GM12801 (cell line): Measurements from ENCODE around the gene SYT2.

ENCODE experiments used
- TF ChIP-seq, protein P1 (sequence below): IDR thresholded peaks from one replicate; pipeline ENCODE4 v1.5.1; 2011; ENCODE audit warnings: control low read depth; ENCODE audit not compliant: insufficient read length; ENCODE audit errors: extremely low read depth

The SYT2 gene

DNA sequence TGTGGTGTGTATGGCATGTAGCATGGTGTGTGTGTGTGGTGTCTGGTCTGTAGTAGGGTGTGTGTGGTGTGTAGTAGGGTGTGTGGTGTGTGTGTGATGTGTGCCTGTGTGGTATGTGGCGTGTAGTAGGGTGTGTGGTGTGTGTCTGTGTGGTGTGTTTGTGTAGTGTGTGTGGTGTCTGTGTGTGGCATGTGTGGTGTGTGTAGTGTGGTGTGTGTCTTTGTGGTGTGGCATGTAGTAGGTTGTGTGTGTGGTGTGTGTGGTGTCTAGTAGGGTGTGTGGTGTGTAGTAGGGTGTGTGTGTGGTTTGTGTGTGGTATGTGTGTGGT is 85.5 kb downstream of the SYT2 start:
- TF ChIP-seq, protein P1, sequence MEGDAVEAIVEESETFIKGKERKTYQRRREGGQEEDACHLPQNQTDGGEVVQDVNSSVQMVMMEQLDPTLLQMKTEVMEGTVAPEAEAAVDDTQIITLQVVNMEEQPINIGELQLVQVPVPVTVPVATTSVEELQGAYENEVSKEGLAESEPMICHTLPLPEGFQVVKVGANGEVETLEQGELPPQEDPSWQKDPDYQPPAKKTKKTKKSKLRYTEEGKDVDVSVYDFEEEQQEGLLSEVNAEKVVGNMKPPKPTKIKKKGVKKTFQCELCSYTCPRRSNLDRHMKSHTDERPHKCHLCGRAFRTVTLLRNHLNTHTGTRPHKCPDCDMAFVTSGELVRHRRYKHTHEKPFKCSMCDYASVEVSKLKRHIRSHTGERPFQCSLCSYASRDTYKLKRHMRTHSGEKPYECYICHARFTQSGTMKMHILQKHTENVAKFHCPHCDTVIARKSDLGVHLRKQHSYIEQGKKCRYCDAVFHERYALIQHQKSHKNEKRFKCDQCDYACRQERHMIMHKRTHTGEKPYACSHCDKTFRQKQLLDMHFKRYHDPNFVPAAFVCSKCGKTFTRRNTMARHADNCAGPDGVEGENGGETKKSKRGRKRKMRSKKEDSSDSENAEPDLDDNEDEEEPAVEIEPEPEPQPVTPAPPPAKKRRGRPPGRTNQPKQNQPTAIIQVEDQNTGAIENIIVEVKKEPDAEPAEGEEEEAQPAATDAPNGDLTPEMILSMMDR: no peak

DNA sequence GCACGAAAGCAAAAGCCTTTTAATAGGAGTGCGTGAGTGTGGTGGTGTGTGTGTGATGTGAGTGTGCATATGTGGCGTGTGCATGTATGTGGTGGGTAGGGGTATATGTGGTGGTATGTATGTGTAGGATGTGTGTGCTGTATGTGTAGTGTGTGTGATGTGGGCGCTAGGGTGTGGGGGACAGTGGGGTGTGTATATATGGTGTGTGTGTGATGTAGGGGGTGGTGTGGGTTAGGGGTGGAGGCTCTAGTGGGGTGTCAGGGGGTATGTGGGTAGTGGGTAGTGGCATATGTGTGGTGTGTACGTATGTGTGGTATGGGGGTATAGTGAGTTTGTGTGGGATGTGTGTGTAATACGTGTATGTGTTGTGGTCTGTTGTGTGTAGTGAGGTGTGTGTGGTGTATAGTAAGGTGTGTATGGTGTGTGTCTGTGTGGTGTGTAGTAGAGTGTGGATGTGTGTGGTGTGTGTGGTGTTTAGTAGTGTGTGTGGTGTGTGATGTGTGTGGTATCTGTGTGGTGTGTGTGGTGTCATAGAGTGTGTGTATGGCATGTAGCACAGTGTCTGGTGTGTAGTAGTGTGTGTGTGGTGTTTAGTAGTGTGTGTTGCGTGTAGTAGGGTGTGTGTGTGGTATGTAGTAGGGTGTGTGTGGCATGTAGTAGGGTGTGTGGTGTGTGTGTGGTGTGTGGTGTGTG is 86.0 kb downstream of the SYT2 start:
- TF ChIP-seq, protein P1: no peak

DNA sequence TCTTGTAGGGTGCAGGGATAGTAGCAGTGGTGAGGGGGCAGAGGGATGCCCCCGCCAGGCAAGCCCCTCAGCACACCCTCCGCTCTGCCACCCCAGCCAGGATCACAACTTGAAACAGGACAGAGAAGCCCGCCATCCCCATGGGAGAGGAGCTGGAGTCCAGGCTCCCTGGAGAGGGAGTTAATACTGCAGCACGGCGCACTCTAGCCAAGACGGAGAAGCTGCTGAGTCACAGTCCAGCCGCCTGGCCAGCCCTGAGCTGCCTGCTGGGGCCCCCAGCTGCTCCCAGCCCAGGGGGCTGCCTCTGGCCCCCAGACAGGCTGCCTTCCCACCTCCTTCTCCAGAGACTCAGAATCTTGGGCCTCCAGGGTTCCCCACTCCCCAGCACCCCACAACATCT is 87.2 kb downstream of the SYT2 start:
- TF ChIP-seq, protein P1: no peak

DNA sequence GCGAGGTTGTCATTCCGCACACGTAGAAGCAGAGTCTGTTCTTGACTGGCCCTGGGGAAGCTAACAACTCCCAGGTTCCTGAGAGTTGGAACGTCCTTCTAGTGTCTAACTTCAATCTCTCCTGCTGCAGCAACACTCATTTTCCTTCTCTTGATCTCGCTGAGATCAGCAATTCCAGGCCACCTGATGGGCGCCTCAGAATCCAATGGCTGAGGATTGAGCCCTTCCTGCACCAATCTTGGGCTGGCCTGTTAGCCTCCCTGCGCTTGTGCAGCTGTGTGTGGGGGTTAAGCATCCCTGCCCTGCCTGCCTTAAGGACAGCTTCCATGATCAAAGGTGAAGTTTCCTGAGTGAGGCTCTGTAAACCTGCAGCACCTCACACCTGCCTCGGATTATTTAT is 87.9 kb downstream of the SYT2 start:
- TF ChIP-seq, protein P1: no peak

DNA sequence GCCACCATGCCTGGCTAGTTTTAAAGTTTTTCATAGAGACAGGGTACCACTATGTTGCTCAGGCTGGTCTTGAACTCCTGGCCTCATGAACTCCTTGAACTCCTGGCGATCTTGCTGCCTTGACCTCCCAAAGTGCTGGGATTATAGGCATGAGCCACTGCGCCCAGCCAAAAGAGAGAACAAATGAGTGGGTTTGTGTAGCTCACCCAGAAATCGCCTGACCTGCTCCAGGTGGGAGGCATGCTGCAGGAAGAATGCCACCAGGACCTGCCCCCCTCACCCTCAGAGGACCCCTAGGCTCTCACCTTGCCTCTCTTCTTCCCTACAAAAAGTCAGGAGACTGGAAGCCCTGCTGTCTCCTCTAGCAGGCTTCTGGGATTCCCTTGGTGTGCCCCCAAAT is 88.8 kb downstream of the SYT2 start:
- TF ChIP-seq, protein P1: no peak

DNA sequence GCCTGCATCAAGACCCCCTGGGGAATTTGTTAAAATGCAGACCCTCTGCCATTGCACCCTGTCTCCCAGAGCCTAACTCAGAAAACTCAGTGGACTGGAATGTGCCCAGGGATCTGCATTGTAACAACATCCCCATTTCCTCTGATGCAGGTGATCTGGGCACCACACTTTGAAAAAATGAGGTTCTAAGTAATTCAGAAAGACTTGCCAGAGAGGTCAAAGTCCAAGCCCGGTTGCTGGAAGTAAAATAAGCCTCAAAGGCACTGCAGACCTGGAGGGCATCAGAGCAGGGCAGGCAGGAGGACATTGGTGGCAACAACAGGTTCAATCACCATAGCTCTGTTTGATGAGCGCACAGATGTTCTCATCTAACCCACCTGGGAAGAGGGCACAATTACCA is 90.7 kb downstream of the SYT2 start:
- TF ChIP-seq, protein P1: no peak

DNA sequence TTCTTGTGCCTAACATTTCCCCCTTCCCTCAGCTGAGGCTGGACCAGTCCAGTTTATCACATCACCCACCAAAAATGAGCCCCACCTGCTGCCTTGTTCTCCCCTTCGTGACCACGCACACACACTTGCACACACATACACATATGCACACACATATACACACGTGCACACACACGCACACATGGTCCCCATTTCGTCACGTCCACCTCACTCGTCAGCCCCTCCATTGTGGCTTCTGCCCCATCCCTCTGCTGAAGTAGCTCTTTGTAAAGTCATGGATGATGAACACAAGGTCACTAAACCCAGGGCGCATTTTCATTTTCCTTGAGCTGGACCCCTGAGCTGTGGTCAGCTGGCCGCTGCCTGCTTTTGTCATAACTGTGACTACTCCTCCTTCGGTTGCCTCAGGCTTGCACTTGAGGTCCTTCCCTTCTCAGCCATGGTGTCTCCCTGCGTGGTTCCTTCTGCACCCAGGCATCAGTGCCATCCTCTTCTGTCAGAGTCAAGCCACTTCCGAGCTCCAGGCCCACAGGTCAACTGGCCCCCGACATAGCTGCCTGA is 93.8 kb downstream of the SYT2 start:
- TF ChIP-seq, protein P1: no peak
